Activated CD8-positive, alpha-beta memory T cell treated with anti-CD3 and anti-CD28 coated beads for 4 hours (primary cell): ENCODE measurements around the gene TPPP2.

ENCODE experiments used
- DNase-seq, 2 donors: peaks; one replicate each; pipeline ENCODE4 v3.0.0-alpha.2; 2020; ENCODE audit warnings: low read depth in 2 of 2

Gene TPPP2

GRCh38 chr14:21016413-21017190 lies 13.4 kb upstream of the TPPP2 start:
- no peak for DNase-seq

GRCh38 chr14:21017528-21018245 lies 12.3 kb upstream of the TPPP2 start:
- no peak for DNase-seq

GRCh38 chr14:21018286-21018685 lies 11.7 kb upstream of the TPPP2 start:
- no peak for DNase-seq

GRCh38 chr14:21018781-21019180 lies 11.2 kb upstream of the TPPP2 start:
- no peak for DNase-seq

DNA sequence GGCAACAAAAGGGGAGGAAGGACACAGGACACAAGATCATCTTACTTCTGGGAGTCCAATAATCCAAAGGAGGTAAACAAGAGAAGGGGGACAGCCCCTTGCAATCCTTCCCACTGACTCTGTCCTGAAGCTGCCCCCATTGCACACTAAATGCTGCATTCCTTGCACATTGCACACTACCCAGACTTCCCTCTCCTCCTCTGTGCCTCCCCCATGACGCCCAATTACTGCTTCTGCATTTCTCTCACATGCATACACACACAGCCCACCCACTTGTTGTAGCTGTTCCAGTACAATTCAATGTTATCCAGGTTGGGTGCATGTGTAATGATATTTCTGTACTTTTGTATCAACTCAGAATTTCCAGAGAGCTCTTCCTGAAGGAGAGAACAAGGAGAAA lies 10.7 kb upstream of the TPPP2 start:
- DNase-seq = no peak

DNA sequence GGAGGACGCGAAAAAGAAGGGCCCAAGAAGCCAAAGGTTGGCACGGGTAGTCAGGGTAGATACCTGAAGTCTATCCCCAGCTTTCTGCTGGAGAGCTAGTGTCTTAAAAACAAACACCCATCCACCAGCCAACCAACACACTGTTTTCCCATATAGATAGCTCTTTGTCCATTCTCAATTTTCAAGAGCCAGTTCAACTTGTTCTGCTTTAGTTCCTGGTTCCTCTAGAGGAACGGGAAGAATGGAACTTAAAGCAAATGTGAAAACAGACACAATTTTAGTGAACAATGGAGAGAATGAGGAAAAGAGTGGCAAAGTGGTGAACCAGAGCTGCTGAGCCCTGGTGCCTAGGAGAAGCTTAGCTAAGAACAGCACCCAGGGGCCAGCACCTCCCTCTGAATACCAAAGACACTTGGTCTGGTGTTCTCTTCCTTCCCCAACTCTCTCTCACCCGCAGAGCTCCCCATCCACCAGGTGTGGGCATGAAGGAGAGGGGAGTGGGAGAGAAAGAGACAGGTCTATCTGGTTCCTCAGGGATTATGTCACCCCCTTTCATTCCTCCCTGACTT lies 9.0 kb upstream of the TPPP2 start:
- DNase-seq = no peak

DNA sequence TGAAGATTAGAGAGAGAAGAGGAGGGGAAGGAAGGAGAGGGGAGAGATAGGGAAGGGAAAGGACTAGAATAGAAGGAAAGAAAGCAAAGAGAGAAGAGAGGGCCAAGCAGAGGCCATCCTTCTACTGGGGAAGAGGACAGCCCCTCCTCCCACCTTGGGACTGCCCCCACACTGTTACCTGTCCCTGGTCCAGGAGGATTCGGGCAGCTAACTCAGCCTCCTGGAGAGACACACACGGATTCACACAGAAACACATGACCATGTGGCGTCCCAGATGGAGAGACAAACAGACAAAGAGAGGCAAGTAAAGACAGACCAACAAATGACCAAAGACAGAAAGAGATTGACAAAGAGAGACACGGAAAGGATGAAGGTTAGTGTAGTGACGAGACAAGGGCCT lies 7.3 kb upstream of the TPPP2 start:
- no peak for DNase-seq

GRCh38 chr14:21023174-21023573 lies 6.8 kb upstream of the TPPP2 start:
- DNase-seq = no peak

- no peak for DNase-seq
Measured at GRCh38 chr14:21023817-21024584, 6.0 kb upstream of the TPPP2 start.

GRCh38 chr14:21024585-21025370 lies 5.2 kb upstream of the TPPP2 start, which contains the start of gene NDRG2:
Gene NDRG2, minus strand, starts transcription at chr14:21025061. Its CDS starts 1,746 bp downstream, at chr14:21023315.
- peak; percentile 46 to 55 for DNase-seq

DNA sequence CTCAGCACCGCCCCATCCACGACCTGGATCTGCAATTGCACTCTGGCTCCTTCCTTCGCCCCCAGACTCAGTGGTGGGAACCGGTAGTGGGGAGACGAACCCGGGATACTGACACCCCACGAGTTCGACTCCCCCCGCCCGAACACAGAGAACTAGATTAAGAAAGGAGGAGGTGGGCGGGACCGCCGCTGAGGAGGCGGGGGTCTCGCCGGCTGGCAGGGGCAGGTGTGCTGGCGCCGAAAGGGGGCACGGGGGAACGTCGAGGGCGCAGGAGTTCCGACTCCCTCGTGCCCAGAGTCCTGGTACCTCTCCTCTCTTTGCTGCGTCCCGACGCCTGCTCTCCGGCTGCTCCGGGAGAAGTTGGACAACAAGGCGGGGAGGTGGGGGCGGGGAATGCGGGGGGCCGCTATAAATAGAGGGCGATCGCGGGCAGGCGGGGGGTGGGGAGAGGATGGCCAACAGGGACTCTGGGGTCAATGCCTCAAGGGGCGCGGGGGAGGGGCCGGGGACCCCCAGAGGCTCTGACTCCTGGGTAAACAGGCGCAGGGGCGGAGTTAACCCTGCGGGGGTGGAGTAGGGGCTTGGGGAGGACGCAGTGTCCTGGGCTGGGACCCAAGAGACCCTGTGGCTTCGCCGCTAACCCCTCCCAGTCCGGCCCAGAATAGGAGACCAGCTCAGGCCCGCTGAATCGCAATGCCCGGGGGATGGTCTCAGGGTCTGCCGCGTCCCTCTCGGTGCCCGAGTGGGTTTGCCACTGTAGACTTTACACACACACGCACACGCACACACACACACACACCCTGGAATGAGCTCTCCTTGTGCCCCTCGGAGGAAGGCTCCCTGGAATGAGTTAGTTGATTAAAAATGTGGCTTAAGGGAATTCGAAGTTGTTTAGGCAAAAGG lies 4.4 kb upstream of the TPPP2 start:
- no peak for DNase-seq

DNA sequence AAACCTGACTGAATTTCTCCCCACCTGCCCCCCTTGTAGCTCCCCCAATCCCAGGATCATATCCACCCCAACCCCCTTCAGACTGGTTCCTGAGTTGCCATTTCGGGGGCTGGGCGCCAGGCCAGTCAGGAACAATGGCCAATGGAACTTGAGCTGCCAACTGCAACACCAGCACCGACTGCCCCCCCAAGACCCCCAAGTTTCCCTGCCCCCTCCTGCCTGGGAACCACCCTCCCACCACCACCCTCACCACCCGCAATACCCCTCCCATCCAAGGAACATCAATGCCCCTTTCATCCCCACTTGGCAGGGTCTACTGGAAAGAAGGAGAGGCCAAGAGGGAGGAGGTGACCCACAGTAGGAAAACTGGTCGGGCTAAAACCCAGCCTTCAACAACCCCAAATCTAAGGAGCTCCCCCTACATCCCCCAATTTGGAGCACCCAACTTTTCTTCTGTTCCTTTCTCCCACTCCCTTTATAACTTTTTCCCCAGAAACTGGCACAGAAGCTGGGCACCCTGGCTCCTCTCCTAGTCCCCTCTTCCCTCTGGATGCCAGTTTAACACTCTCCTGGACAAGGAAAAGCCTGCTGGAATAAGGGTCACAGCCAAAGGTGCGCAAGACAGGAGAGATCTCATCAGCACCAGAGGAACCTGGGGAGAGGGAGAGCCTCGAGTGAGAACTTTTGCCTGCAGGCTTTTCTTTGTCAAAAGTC lies 3.6 kb upstream of the TPPP2 start:
- DNase-seq = no peak

DNA sequence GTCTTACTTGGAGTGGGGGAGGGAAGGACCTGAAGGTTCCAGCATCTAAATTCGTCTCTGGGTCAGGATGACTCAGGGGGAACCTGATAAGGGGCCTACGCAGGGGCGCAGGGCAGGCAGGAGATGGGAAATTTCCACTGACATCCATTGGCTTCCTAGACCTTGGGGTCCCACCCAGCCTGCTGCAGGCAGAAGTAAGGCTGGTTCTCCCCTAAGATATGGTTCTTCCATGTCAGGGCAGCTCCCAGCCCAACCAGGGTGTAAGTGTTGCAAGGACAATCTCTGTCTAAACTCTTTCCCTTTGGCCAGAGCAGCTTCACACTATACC lies 3.1 kb upstream of the TPPP2 start:
- no peak for DNase-seq

- DNase-seq = no peak
Measured at GRCh38 chr14:21030531-21030930, 514 bp downstream of the TPPP2 start.

- no peak for DNase-seq
Measured at GRCh38 chr14:21032326-21033132, 2.5 kb downstream of the TPPP2 start.

DNA sequence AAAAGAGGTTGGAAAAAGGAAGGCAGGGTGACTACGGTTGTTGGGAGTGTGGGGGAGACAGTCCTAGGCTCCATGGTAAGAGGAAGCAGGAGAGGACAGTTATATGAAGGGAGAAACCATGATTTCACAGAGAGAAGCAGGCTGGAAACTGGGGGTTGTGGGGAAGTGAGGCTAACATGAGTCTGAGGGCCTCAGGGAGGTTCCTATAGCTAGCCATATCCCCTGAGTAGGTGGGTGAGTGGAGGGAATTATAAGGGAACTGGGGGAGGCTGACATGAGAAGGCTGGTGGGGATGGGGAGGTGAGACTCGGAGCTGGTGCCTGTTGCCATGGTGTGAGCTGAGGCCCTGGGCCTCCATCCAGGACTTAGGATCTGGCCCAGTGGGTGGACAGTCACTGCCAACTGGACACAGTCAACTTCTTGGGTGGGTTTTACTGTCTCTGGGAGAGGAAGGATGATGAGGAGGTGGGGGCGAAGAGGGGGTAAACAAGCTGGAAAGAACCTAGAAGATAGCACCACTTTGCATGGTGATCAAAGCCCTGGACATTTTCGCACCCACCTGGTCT lies 3.2 kb downstream of the TPPP2 start:
- DNase-seq = no peak

DNA sequence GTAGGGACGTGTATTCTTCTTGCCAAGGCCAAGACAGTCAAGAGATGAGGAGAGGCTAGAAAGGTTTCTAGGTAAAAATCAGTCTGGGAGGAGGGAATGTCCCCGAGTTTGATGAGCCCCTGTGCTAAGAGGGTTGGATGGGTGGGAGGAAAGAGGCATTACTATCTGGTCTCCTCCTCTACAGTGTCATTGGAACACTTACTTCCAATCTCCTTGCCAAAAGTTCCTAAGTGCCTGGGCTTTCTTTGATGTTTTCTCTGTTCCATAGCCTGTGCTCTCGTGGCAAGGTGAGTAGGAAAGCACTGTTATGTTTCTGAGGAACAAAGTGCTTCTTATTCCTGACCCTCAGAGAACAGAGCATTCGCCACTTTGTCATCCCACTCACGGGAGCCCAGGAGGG lies 4.7 kb downstream of the TPPP2 start, which contains the start of gene RNASE13:
RNASE13 (minus strand) TSS at position 101 of the 400 bp plus-strand sequence. CDS start 519 bp downstream, outside the sequence.
- no peak for DNase-seq

DNA sequence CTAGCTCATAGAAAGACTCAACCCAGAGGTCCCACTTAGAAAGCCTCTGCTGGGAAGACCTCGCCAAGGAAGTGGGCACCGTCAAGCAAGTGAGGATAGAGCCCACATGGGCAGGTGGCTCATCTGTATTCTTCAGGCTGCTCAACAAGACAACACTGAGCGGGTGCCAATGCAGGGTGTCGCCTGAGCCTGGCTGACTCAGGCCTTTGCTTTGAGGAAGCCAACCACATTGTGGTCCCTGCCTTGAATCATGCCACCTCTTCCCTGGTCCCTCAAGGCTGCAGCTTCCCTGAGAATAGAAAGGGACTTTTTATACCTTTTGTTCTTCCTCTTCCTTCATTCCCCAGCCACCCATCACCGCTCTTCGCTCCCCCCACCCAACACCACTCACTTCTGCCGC lies 6.7 kb downstream of the TPPP2 start:
- no peak for DNase-seq
